Left ventricle myocardium inferior (tissue), 1 donor: ENCODE data around the gene ARHGEF17. TPM values are rescaled to one million over a fixed set of nuclear protein-coding genes. Genes with fewer than 3 reads are reported as not detected.

Experiments
- DNase-seq: peaks from one replicate; pipeline ENCODE4 v3.0.0-alpha.2; 2020
- H3K27ac ChIP-seq: fragments of 200-600 bp; replicated peaks from 2 replicates; pipeline ENCODE4 v1.8.0; 2021
- H3K27me3 ChIP-seq: fragments of 200-600 bp; 2 replicates; pipeline ENCODE4 v1.8.0; 2021; ENCODE audit warnings: low read depth
- H3K36me3 ChIP-seq: fragments of 200-600 bp; 2 replicates; pipeline ENCODE4 v1.8.0; 2021
- H3K4me1 ChIP-seq: fragments of 200-600 bp; 2 replicates; pipeline ENCODE4 v1.8.0; 2021
- H3K4me3 ChIP-seq: fragments of 200-600 bp; 2 replicates; pipeline ENCODE4 v1.8.0; 2021; ENCODE audit warnings: mild to moderate bottlenecking, moderate library complexity
- H3K9me3 ChIP-seq: fragments of 200-600 bp; replicated peaks from 2 replicates; pipeline ENCODE4 v1.8.0; 2021
- intact Hi-C: fragments of 100-400 bp; cut with micrococcal nuclease; formaldehyde crosslinking; loops from one replicate; pipeline ENCODE4 v1.11.0; 2022
- total RNA-seq: library from RNA; stranded (reverse); fragmentation: NEBNext Ultra II Directional; extraction: Animal tissue kit (Norgen Biotek cat#: 25700); gene quantifications from one replicate; pipeline ENCODE4 v1.2.1, GENCODE V29; 2021
- TF ChIP-seq, protein P1 (sequence below): fragments of 200-600 bp; IDR thresholded peaks from 2 replicates; pipeline ENCODE4 v1.8.0; 2021; ENCODE audit warnings: antibody characterized with exemption, mild to moderate bottlenecking, borderline replicate concordance
- donor health status: DM: no; HTN: yes; CAD: no; lungs with severe emphysema.

Gene ARHGEF17
- total RNA-seq, 1 donor from 2014 or later, result 53.1 TPM

DNA sequence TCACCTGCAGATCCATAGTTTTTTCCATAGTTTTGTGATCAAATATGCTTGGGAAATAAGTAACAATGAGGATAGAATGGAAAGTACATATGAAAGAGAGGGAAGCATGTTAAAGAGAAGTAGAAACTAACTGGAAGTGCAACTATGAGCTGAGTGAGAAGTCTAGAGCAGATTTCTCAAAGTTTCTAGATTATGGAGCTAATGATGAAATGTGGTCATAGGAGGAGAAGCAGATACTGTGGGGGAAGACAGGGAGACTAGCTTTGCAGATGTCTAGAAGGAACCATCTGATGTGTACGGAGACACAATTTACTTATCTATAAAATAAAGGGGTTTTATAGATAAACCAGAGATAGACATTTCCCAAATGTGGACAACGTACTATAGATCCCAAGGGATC is 105.2 kb downstream of the ARHGEF17 start:
- intact Hi-C loops, result loop anchor here (5.0 kb wide), 1 partner anchor 249 kb away; no protein-coding TSS in a partner anchor
- no peak overlapping the region for H3K4me3 ChIP-seq
- TF ChIP-seq, protein P1, sequence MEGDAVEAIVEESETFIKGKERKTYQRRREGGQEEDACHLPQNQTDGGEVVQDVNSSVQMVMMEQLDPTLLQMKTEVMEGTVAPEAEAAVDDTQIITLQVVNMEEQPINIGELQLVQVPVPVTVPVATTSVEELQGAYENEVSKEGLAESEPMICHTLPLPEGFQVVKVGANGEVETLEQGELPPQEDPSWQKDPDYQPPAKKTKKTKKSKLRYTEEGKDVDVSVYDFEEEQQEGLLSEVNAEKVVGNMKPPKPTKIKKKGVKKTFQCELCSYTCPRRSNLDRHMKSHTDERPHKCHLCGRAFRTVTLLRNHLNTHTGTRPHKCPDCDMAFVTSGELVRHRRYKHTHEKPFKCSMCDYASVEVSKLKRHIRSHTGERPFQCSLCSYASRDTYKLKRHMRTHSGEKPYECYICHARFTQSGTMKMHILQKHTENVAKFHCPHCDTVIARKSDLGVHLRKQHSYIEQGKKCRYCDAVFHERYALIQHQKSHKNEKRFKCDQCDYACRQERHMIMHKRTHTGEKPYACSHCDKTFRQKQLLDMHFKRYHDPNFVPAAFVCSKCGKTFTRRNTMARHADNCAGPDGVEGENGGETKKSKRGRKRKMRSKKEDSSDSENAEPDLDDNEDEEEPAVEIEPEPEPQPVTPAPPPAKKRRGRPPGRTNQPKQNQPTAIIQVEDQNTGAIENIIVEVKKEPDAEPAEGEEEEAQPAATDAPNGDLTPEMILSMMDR, result no peak
- no peaks in the 10 kb centered on the region for H3K27me3 ChIP-seq
- DNase-seq, result no peak
- no peak overlapping the region for H3K27ac ChIP-seq
- no peaks in the 10 kb centered on the region for H3K9me3 ChIP-seq
- peaks cover 24% of the 10 kb centered on the region for H3K36me3 ChIP-seq
- H3K4me1 ChIP-seq, result peaks cover 33% of the 10 kb centered on the region

DNA sequence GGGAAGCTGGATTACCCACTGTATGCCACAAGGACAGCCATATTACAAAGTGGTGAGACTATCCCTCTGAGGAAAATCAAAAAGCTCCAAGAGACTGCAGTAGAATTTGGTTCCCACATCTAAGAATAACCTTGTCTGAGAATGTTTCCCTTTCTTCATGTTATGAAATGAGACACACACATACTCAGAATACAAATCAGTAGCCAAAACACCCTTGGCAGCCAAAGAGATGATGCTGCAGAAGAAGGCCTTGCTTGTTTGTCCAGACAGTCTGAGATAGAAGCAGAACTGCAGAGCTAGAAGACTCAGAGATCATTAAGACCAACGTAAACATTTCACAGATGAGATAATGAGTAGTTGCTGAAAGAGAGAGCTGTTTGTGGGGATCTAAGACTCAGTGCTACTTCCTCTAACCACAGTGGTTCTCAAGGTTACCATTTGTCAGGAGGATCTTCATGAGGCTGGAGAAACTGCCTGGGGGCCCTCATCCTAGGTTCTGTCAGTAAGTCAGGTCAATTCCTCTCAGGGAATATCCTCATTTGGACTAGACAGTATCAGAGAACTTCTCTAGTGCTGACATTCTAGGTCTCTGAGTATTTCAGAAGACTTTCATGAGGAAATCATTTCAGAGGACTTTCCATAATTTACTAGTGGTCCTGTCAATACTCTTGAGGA is 107.0 kb downstream of the ARHGEF17 start:
- Histone ChIP-seq H3K4me3 (no peak overlapping the region), H3K4me1 (peaks cover 33% of the 10 kb centered on the region), H3K36me3 (peaks cover 22% of the 10 kb centered on the region), H3K27me3 (no peaks in the 10 kb centered on the region), H3K9me3 (no peaks in the 10 kb centered on the region), H3K27ac (peak overlapping the region; percentile 60)
- intact Hi-C loops, result loop anchor here (5.0 kb wide), 1 partner anchor 247 kb away; no protein-coding TSS in a partner anchor
- DNase-seq, result no peak
- TF ChIP-seq, protein P1, result no peak

DNA sequence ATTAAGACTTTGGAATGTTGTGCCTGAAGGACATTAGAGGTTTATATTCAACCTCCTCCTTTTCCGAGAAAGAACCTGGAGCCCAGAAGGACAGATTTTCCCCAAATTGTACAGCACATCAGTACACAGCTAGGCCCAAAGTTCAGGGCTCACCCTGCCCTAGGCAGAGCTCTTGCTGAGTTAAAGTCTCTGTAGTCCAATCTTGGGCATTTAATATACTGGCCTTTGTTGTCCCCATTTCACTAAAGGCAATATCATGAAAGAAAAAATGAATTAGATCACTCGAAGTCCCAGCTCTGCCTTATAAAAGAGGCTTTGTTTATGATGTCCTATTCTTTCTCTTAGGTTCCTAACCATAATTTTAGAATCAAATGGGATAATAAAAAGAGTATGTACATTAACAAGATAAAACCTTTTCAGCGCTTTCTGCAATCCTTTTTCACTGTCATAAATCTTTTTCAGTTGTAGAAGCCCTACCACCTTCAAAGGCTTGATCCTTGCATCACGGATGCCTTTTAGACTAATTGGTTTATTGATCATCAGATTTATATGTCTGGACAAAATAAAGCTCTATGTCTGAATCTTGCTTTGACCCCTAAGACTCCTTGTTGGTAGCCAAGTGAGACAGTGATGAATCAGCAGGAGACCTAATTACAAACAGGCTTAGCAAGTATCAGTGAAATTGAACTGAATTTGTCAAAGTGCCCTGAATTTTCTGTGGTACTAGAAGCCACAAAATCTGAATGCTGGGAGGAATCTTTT is 108.0 kb downstream of the ARHGEF17 start:
- TF ChIP-seq, protein P1, result no peak
- H3K27me3 ChIP-seq, result no peaks in the 10 kb centered on the region
- DNase-seq, result no peak
- peaks cover 33% of the 10 kb centered on the region for H3K4me1 ChIP-seq
- H3K36me3 ChIP-seq, result peaks cover 22% of the 10 kb centered on the region
- H3K27ac ChIP-seq, result peak overlapping the region; percentile 60
- H3K9me3 ChIP-seq, result no peaks in the 10 kb centered on the region
- intact Hi-C loops, result no loop called here
- H3K4me3 ChIP-seq, result no peak overlapping the region

DNA sequence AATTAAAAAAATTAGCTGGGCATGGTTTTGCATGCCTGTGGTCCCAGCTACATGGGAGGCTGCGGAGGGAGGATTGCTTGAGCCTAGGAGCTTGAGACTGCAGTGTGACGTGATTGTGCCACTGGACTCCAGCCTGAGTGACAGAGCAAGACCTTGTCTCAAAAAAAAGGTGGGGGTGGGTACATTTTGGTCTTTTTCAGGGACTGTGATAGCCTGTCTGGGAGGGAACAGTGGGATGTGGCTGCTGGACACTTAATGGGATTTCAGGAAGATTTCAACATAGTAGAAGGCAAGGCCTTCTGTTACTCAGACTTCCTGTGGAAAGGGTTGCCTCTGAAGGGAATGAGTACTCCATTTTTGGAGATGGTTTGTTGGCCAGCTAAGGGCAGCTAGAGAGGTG is 108.7 kb downstream of the ARHGEF17 start:
- H3K4me3 ChIP-seq, result no peak overlapping the region
- peaks cover 38% of the 10 kb centered on the region for H3K4me1 ChIP-seq
- TF ChIP-seq, protein P1, result no peak
- no peaks in the 10 kb centered on the region for H3K9me3 ChIP-seq
- intact Hi-C loops, result no loop called here
- no peak for DNase-seq
- no peak overlapping the region for H3K27ac ChIP-seq
- H3K36me3 ChIP-seq, result peaks cover 17% of the 10 kb centered on the region
- H3K27me3 ChIP-seq, result no peaks in the 10 kb centered on the region

Other genes with a start within 250 kb of the ARHGEF17 start
- 43.4 TPM for gene FCHSD2, start 166.0 kb upstream of the ARHGEF17 start, total RNA-seq
- gene P2RY2, start 90.0 kb upstream of the ARHGEF17 start, total RNA-seq, result 19.8 TPM
- 2.2 TPM for gene P2RY6, start 35.9 kb upstream of the ARHGEF17 start, total RNA-seq
- gene RELT, start 68.1 kb downstream of the ARHGEF17 start, total RNA-seq, result 1.6 TPM